T-helper 2 cell treated with Interferon-gamma antibody and Interleukin-4, amounts not matched to agents 5 μg/mL and 100 μg/mL, for 36 hours (primary cell): ENCODE results near the gene ACAD11.

ENCODE experiments used
- DNase-seq: peaks from one replicate; pipeline ENCODE4 v3.0.0; 2021; ENCODE audit warnings: low spot score
- H3K27ac Mint-ChIP-seq: one replicate; pipeline ENCODE4 v1.8.0; 2021; ENCODE audit warnings: mild to moderate bottlenecking, mixed read lengths
- H3K27me3 Mint-ChIP-seq: one replicate; pipeline ENCODE4 v1.8.0; 2021; ENCODE audit warnings: low read depth, mixed read lengths
- H3K36me3 Mint-ChIP-seq: one replicate; pipeline ENCODE4 v1.8.0; 2021; ENCODE audit warnings: low read depth, mixed read lengths
- H3K4me1 Mint-ChIP-seq: one replicate; pipeline ENCODE4 v1.8.0; 2021; ENCODE audit warnings: low read depth, mixed read lengths
- H3K4me3 Mint-ChIP-seq: one replicate; pipeline ENCODE4 v1.8.0; 2022; ENCODE audit warnings: mild to moderate bottlenecking, moderate library complexity, mixed read lengths
- H3K9me3 Mint-ChIP-seq: one replicate; pipeline ENCODE4 v1.8.0; 2021; ENCODE audit warnings: mixed read lengths

The ACAD11 gene

GRCh38 chr3:132659365-132660051 is at the start of gene ACAD11:
Gene ACAD11 (minus strand): TSS chr3:132659809. CDS start chr3:132659751, 58 bp downstream.
- Mint-ChIP-seq H3K4me3 (peak within 1 kb of the TSS; percentile 96), H3K4me1 (peaks cover 38% of the 10 kb centered on the region), H3K9me3 (no peaks in the 10 kb centered on the region), H3K36me3 (peaks cover 5% of the 10 kb centered on the region), H3K27me3 (no peaks in the 10 kb centered on the region), H3K27ac (peak within 1 kb of the TSS; percentile 97)
- DNase-seq = peak; percentile 31

GRCh38 chr3:132703733-132704132 is 44.1 kb upstream of the ACAD11 start:
- Mint-ChIP-seq H3K27me3 (no peaks in the 10 kb centered on the region), H3K27ac (no peak overlapping the region), H3K9me3 (no peaks in the 10 kb centered on the region), H3K4me1 (no peaks in the 10 kb centered on the region), H3K36me3 (peaks cover 44% of the 10 kb centered on the region), H3K4me3 (no peak overlapping the region)
- DNase-seq = no peak

- no peaks in the 10 kb centered on the region for H3K9me3 Mint-ChIP-seq
- H3K27ac Mint-ChIP-seq = no peak overlapping the region
- H3K27me3 Mint-ChIP-seq = no peaks in the 10 kb centered on the region
- peaks cover 39% of the 10 kb centered on the region for H3K36me3 Mint-ChIP-seq
- no peak overlapping the region for H3K4me3 Mint-ChIP-seq
- H3K4me1 Mint-ChIP-seq = no peaks in the 10 kb centered on the region
- no peak for DNase-seq
These were observed 35.8 kb upstream of the ACAD11 start for GRCh38 chr3:132695422-132695821.

GRCh38 chr3:132694991-132695390 is 35.4 kb upstream of the ACAD11 start:
- no peak for DNase-seq
- no peaks in the 10 kb centered on the region for H3K27me3 Mint-ChIP-seq
- no peaks in the 10 kb centered on the region for H3K4me1 Mint-ChIP-seq
- H3K9me3 Mint-ChIP-seq = no peaks in the 10 kb centered on the region
- no peak overlapping the region for H3K27ac Mint-ChIP-seq
- H3K36me3 Mint-ChIP-seq = peaks cover 39% of the 10 kb centered on the region
- no peak overlapping the region for H3K4me3 Mint-ChIP-seq

GRCh38 chr3:132690040-132690439 is 30.4 kb upstream of the ACAD11 start:
- no peaks in the 10 kb centered on the region for H3K4me1 Mint-ChIP-seq
- no peaks in the 10 kb centered on the region for H3K27me3 Mint-ChIP-seq
- DNase-seq = no peak
- no peaks in the 10 kb centered on the region for H3K9me3 Mint-ChIP-seq
- H3K36me3 Mint-ChIP-seq = peaks cover 27% of the 10 kb centered on the region
- no peak overlapping the region for H3K27ac Mint-ChIP-seq
- H3K4me3 Mint-ChIP-seq = no peak overlapping the region

- Mint-ChIP-seq H3K27me3 (no peaks in the 10 kb centered on the region), H3K4me1 (no peaks in the 10 kb centered on the region), H3K4me3 (no peak overlapping the region), H3K36me3 (peaks cover 25% of the 10 kb centered on the region), H3K9me3 (no peaks in the 10 kb centered on the region), H3K27ac (no peak overlapping the region)
- no peak for DNase-seq
These were observed 22.6 kb upstream of the ACAD11 start for GRCh38 chr3:132682201-132682600.

- H3K27ac Mint-ChIP-seq = no peak overlapping the region
- no peaks in the 10 kb centered on the region for H3K27me3 Mint-ChIP-seq
- DNase-seq = no peak
- H3K36me3 Mint-ChIP-seq = peaks cover 26% of the 10 kb centered on the region
- no peak overlapping the region for H3K4me3 Mint-ChIP-seq
- no peaks in the 10 kb centered on the region for H3K4me1 Mint-ChIP-seq
- no peaks in the 10 kb centered on the region for H3K9me3 Mint-ChIP-seq
These were observed 21.8 kb upstream of the ACAD11 start for GRCh38 chr3:132681421-132681820.

- H3K27me3 Mint-ChIP-seq = no peaks in the 10 kb centered on the region
- no peak overlapping the region for H3K27ac Mint-ChIP-seq
- no peak overlapping the region for H3K4me3 Mint-ChIP-seq
- DNase-seq = no peak
- peaks cover 33% of the 10 kb centered on the region for H3K36me3 Mint-ChIP-seq
- no peaks in the 10 kb centered on the region for H3K9me3 Mint-ChIP-seq
- H3K4me1 Mint-ChIP-seq = peaks cover 4% of the 10 kb centered on the region
These were observed 20.3 kb upstream of the ACAD11 start for GRCh38 chr3:132679911-132680310.

GRCh38 chr3:132675408-132675807 is 15.8 kb upstream of the ACAD11 start:
- H3K4me1 Mint-ChIP-seq = peaks cover 4% of the 10 kb centered on the region
- H3K9me3 Mint-ChIP-seq = no peaks in the 10 kb centered on the region
- no peak overlapping the region for H3K27ac Mint-ChIP-seq
- H3K4me3 Mint-ChIP-seq = no peak overlapping the region
- no peak for DNase-seq
- no peaks in the 10 kb centered on the region for H3K27me3 Mint-ChIP-seq
- H3K36me3 Mint-ChIP-seq = peaks cover 28% of the 10 kb centered on the region

GRCh38 chr3:132669256-132669777 is 9.7 kb upstream of the ACAD11 start:
- no peak overlapping the region for H3K27ac Mint-ChIP-seq
- H3K27me3 Mint-ChIP-seq = no peaks in the 10 kb centered on the region
- H3K4me3 Mint-ChIP-seq = no peak overlapping the region
- peaks cover 25% of the 10 kb centered on the region for H3K36me3 Mint-ChIP-seq
- H3K4me1 Mint-ChIP-seq = peaks cover 10% of the 10 kb centered on the region
- DNase-seq = no peak
- no peaks in the 10 kb centered on the region for H3K9me3 Mint-ChIP-seq

GRCh38 chr3:132665230-132665745 is 5.7 kb upstream of the ACAD11 start:
- Mint-ChIP-seq H3K9me3 (no peaks in the 10 kb centered on the region), H3K27ac (no peak overlapping the region), H3K4me3 (no peak overlapping the region), H3K4me1 (peaks cover 31% of the 10 kb centered on the region), H3K27me3 (no peaks in the 10 kb centered on the region), H3K36me3 (peaks cover 22% of the 10 kb centered on the region)
- DNase-seq = no peak

- no peaks in the 10 kb centered on the region for H3K9me3 Mint-ChIP-seq
- H3K4me1 Mint-ChIP-seq = peaks cover 38% of the 10 kb centered on the region
- peaks cover 17% of the 10 kb centered on the region for H3K36me3 Mint-ChIP-seq
- no peak overlapping the region for H3K27ac Mint-ChIP-seq
- no peak for DNase-seq
- peak overlapping the region; percentile 39 for H3K4me3 Mint-ChIP-seq
- no peaks in the 10 kb centered on the region for H3K27me3 Mint-ChIP-seq
These were observed 2.6 kb upstream of the ACAD11 start for GRCh38 chr3:132662212-132662611.

GRCh38 chr3:132661101-132661500 is 1.5 kb upstream of the ACAD11 start:
- Mint-ChIP-seq H3K4me3 (peak overlapping the region; percentile 96), H3K4me1 (peaks cover 41% of the 10 kb centered on the region), H3K27ac (peak overlapping the region; percentile 97), H3K27me3 (no peaks in the 10 kb centered on the region), H3K9me3 (no peaks in the 10 kb centered on the region), H3K36me3 (peaks cover 12% of the 10 kb centered on the region)
- DNase-seq = no peak

GRCh38 chr3:132660811-132661070 is 1.1 kb upstream of the ACAD11 start:
- peak overlapping the region; percentile 97 for H3K27ac Mint-ChIP-seq

More at GRCh38 chr3:132660811-132661070, 1.1 kb upstream of the ACAD11 start:
- Mint-ChIP-seq H3K4me1 (peaks cover 41% of the 10 kb centered on the region), H3K9me3 (no peaks in the 10 kb centered on the region), H3K27me3 (no peaks in the 10 kb centered on the region), H3K36me3 (peaks cover 8% of the 10 kb centered on the region), H3K4me3 (peak overlapping the region; percentile 96)
- no peak for DNase-seq
